ENCODE measurements around the gene GDAP2.
"Not testable (repeated sequence)": the region's sequence is repeated elsewhere in the genome, so short reads cannot be mapped to it uniquely, and the experiment has no call there.

The GDAP2 gene

GRCh38 chr1:117929343-117930172, at the start of gene GDAP2, which contains the start of gene WDR3:
Gene GDAP2, minus strand, starts transcription at chr1:117929621. Its CDS starts 9,264 bp downstream, at chr1:117920357.
Gene WDR3, plus strand, starts transcription at chr1:117929739. Its CDS starts 3,581 bp downstream, at chr1:117933320.
- DNase-seq = peak; percentile 92

DNA sequence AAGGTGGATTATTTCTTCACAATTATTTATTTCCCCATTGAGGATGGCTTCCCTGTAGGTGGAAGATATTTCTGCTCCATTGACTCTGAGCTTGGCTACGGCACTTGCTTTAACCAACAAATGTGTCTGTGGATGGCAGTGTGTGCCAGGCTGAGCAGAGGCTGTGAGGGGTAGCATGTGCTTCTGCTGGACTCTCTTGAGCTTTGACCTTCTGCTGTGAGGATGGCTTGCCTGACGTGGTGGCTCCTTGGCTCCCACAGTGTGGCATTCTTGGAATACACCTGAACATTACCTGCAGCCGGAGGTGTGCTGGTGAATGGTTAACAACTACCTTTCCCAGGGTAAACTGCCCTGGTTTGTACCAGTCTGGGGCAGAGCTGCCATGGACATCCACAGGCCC, 47.0 kb upstream of the GDAP2 start:
- DNase-seq = no peak

DNA sequence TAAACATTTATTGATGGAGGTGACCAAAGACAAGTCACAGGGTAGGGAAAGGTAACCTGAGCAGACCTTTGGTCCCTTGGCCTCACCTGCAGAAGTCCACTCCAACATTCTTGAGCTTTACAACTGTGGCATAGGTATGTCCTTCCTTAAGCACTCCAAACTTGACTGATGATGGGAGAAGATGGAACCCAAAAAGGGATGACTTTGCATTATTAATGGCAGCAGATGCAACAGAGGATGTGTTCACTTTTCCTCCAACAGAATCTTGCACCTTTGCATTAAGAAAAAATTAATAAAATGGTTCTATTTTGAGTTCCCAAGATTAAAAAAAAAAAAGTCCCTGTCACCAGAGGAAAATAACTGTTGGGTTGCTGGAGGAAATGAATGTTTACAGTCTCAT, 42.4 kb upstream of the GDAP2 start:
- DNase-seq = no peak

DNA sequence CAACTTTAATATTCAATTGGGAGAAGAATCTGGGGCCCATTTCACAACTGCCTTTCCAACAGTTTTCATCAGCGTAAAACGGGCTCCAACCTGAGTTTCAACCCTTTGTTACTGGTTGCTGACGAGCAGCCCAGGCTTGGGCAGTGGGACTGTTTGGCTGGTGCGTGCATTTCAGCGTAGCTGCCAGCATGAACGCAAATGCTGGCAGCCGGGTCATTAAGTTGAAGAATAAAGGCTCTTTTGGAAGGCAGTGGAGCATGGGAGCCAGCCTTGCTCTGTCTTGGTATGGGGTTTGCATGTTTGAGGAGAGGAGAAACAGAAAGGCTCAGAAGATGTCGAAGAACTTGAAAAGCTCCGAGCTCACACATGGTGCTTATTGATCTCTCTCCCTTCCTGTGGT, 40.8 kb upstream of the GDAP2 start:
- DNase-seq = no peak

- DNase-seq = peak; percentile 15
Measured at GRCh38 chr1:117967881-117968280, 38.5 kb upstream of the GDAP2 start.

DNA sequence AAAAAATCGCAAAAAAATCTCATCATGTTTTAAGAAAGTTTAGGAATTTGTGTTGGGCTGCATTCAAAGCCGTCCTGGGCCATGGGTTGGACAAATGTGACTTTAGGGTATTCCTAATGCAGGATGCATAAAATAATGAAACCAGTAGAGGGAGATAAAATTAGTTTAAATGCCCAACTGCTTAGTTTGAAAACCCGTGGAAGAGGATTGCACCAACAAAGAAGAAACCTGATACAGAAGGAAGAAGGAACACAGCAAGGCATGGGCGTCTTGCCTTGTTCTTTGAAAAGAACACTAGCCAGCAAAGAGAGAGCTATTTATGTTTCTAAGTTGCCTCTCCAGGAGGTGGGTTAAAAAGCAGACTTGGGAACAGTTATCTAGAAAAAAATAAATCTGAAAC, 38.1 kb upstream of the GDAP2 start:
- peak; percentile 38 for DNase-seq

- DNase-seq = no peak
Measured at GRCh38 chr1:117964290-117965038, 35.0 kb upstream of the GDAP2 start.

- no peak for DNase-seq
Measured at GRCh38 chr1:117959364-117959763, 29.9 kb upstream of the GDAP2 start.

DNA sequence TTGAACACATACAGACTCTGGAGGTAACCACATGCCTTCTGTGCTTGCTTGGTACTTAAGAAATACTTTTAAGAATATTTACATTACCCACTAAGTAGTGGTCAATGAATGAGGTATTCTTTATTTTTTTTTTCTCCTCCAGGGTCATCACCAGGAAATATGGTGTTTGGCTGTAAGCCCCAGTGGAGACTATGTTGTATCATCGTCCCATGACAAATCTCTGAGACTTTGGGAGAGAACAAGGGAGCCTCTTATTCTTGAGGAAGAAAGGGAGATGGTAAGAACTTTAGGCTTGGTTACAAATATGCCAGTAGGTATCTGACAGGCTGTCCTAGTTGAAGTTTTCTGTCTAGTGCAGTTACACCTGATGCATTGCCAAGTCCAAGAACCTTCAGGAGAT, 23.0 kb upstream of the GDAP2 start:
- DNase-seq = no peak

- DNase-seq = no peak
Measured at GRCh38 chr1:117942293-117942692, 12.9 kb upstream of the GDAP2 start.

DNA sequence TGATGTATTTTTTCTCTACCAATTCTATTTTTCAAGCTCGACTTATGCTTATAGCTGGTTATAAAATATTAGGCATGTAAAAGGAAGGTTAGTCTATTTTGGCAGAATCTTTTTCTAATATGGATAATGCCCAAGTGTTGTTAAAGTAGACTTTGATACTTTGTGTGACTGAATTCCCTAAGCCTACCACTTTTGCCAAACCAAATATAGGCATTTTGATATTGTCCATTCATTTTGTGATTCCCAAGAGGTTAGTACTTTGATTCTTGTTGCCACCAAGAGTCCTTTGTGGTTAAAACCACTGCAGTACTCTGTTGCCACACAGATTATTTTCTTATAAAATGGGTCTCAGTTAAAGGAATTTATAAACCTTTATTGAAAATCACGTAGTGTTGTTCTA, 4.3 kb upstream of the GDAP2 start:
- no peak for DNase-seq

DNA sequence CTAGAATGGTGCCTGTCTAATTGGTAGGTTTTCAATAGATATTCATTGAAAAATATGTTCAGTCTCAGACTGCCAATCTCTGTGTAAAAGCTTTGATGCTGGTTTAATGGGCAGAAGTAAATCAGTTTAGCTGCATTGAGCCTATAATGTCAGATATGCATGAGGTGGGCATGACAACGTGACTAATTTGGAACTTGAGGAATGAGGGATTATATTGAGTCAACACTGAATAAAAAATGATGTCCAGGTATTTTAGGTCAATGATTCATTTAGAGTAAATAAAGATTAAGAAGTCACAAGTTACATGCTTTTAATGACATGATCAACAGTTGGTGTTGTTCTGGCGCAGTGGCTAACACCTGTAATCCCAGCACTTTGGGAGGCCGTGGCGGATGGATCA, 3.2 kb upstream of the GDAP2 start:
- DNase-seq = no peak

DNA sequence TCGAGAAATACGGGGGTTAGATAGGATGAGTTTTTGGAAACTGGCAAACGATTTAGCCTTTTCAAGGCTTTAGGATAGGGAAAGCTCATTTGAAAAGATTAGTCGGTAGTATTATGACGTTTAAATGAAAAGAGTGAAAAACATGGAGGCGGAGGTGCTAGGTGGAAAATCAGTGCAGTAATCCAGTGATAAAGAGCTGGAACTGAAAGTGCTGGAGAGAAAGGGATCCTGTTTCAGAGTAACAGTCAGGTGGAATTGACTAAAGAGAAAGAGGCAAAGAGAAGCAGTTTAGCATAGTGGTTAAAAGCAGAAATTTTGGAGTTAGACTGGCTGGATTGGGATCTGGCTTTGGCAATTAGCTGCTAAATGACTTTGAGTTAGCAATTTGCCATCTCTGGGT, 1.1 kb upstream of the GDAP2 start:
- DNase-seq = no peak

DNA sequence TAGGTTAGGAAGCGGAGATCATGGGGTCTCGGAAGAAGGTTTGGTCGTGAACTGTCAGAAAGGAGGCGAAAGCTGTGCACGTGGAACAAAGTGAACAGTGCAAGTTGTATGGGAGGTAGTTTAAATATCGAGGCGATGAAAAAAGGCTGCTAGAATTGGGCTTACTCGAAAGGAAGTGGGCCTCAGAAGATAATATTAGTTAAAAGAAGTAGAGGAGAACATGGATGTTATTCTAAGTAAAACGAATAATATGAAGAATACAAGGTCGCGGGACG, 689 bp upstream of the GDAP2 start:
- no peak for DNase-seq

DNA sequence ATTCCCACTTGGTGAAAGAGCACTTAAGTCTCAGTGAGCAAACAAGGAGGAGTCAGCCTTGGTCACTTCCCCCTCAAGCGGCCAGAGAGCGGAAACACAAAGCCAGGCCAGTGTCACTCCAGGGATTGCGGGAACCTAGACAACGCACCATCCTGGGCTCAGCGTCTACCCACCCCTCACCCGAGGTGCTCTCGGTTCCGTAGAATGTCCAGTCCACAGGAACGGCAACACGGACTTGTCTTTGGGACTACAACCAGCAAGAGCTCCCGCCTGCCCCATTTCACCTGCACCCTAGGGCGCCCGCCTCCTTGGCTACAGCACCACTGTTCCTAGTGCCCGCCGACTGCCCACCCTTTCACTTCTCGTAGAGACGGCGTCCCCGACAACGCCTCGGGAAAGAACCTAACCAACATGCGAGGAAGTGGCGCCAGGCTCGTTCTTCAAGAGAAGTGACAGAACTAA, 509 bp downstream of the GDAP2 start:
- DNase-seq = peak; percentile 18

GRCh38 chr1:117925981-117926380, 3.4 kb downstream of the GDAP2 start:
- no peak for DNase-seq

- not testable (repeated sequence) for DNase-seq
Measured at GRCh38 chr1:117922717-117923116, 6.7 kb downstream of the GDAP2 start.

GRCh38 chr1:117921991-117922390, 7.4 kb downstream of the GDAP2 start:
- DNase-seq = no peak

DNA sequence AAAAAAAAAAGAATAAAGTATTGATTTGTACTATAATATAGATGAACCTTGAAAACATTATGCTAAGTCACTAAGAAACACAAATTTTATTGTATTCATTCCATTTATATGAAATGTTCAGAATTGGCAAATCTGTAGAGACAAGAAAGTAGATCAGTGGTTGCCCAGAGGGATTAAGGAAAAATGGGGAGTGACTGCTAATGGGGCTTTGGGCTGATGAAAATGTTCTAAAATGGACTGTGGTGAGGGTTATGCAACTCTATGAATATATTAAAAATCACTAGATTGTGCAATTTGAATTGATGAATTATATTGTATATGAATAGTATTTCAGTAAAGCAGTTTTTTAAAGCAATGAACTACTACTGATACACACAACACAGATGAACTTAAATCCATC, 10.0 kb downstream of the GDAP2 start:
- no peak for DNase-seq

GRCh38 chr1:117911051-117911450, 18.4 kb downstream of the GDAP2 start:
- no peak for DNase-seq

- DNase-seq = no peak
Measured at GRCh38 chr1:117905019-117905418, 24.4 kb downstream of the GDAP2 start.

DNA sequence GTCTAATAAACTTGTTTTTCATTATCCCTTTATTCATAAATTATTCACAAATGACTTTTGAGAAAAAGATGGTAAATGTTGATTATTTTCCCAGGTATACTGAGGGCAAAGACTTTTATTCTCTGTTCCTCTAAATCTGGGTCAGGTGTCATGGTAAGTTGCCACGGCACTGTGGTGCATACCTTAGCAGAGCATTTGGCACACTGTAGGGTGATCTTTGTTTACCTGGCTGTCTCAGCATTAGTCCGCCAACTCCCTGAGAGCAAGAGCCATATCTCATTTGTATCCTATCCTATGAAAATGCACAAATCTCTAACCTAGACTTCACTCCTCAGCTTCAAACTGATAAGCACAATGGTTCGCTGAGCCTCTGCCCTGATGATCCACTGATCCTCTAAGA, 24.9 kb downstream of the GDAP2 start:
- no peak for DNase-seq

GRCh38 chr1:117902944-117903343, 26.5 kb downstream of the GDAP2 start:
- no peak for DNase-seq

- DNase-seq = no peak
Measured at GRCh38 chr1:117899801-117900200, 29.6 kb downstream of the GDAP2 start.
